ENCODE data around the gene MYO1A. TPM values are rescaled to one million over a fixed set of nuclear protein-coding genes. Genes with fewer than 3 reads are reported as not detected.
"Not testable (repeated sequence)": the region's sequence is repeated elsewhere in the genome, so short reads cannot be mapped to it uniquely, and the experiment has no call there.

Gene MYO1A
- total RNA-seq, 1 experiment from 2014 or later: 0.26 TPM

- no peak for DNase-seq
- Histone ChIP-seq H2BK5ac (ENCODE audit: insufficient read length, low read length) (no peak overlapping the region), H3K9ac (ENCODE audit: extremely low read depth, insufficient read length, low read length) (no peak overlapping the region), H2BK12ac (ENCODE audit: insufficient read length, low read depth, low read length) (no peak overlapping the region), H4K5ac (ENCODE audit: insufficient read length, low read depth, low read length) (no peak overlapping the region), H4K8ac (replicated peaks; ENCODE audit: insufficient read length, low read depth, low read length) (no peak overlapping the region), H3K56ac (ENCODE audit: insufficient read length, low read depth, low read length) (no peak overlapping the region), H3K9me3 (ENCODE audit: control insufficient read depth, low read depth, low read length) (no peaks in the 10 kb centered on the region), H4K91ac (ENCODE audit: insufficient read length, low read depth, low read length) (no peak overlapping the region), H4K20me1 (ENCODE audit: control insufficient read depth, insufficient read depth, insufficient read length) (no peaks in the 10 kb centered on the region), H3K23me2 (ENCODE audit: insufficient read length, low read depth, low read length, poor library complexity, severe bottlenecking) (no peaks in the 10 kb centered on the region), H2BK120ac (ENCODE audit: low read depth, low read length, poor library complexity, severe bottlenecking) (no peak overlapping the region), H3K79me1 (ENCODE audit: insufficient read depth, low read depth, low read length, poor library complexity, severe bottlenecking) (no peaks in the 10 kb centered on the region), H2AK5ac (ENCODE audit: insufficient read length, low read length) (no peak overlapping the region), H2BK20ac (ENCODE audit: low read depth, low read length, poor library complexity, severe bottlenecking) (no peak overlapping the region), H3K18ac (ENCODE audit: insufficient read length, low read depth, low read length) (no peak overlapping the region), H3K23ac (ENCODE audit: insufficient read length, low read depth, low read length) (no peak overlapping the region), H2AFZ (ENCODE audit: low read length) (no peak overlapping the region), H3K4ac (ENCODE audit: low read depth, low read length) (no peak overlapping the region), H2BK15ac (ENCODE audit: low read depth, low read length) (no peak overlapping the region), H3K27me3 (ENCODE audit: insufficient read depth, low read length) (no peaks in the 10 kb centered on the region), H3K79me2 (ENCODE audit: insufficient read depth, low read length) (no peaks in the 10 kb centered on the region), H3K4me2 (ENCODE audit: insufficient read depth, insufficient read length, low read length) (no peak overlapping the region), H3K4me1 (ENCODE audit: insufficient read depth, low read length) (peaks cover 3% of the 10 kb centered on the region; the same call in 1 of the 2 replicates), H3T11ph (ENCODE audit: low read length) (no peak overlapping the region), H3K27ac (ENCODE audit: insufficient read length, low read depth, low read length) (no peak overlapping the region), H3K14ac (ENCODE audit: insufficient read depth, low read length) (no peak overlapping the region)
- no peak for TF ChIP-seq CTCF (conservative IDR thresholded peaks at IDR 0.05)
- H3K4me3 Mint-ChIP-seq: peak overlapping the region in 1 of 2 experiments; percentile 22; a peak in 1 of 5 replicates
- peaks cover 18 to 23% of the 10 kb centered on the region in 2 experiments for H3K4me1 Mint-ChIP-seq
- no peaks in the 10 kb centered on the region for H3K9me3 Mint-ChIP-seq
- H3K27ac Mint-ChIP-seq: peak overlapping the region in 1 of 3 experiments; percentile 29; a peak in 1 of 7 replicates
- H3K27me3 Mint-ChIP-seq (ENCODE audit: low read depth): peaks cover 1% of the 10 kb centered on the region; the same call in 1 of the 2 replicates
- no peaks in the 10 kb centered on the region; a peak in 1 of 7 replicates for H3K36me3 Mint-ChIP-seq (ENCODE audit: insufficient read depth in 1 of 3, low read depth in 3 of 3)
Measured at GRCh38 chr12:56987011-56987410, 62.9 kb downstream of the MYO1A start.

- H3K79me1 ChIP-seq (ENCODE audit: insufficient read depth, low read depth, low read length, poor library complexity, severe bottlenecking); H3K9me3 ChIP-seq (ENCODE audit: control insufficient read depth, low read depth, low read length); H3K9me3 Mint-ChIP-seq; H3K79me2 ChIP-seq (ENCODE audit: insufficient read depth, low read length); H3K4me2 ChIP-seq (ENCODE audit: insufficient read depth, insufficient read length, low read length); H3K23me2 ChIP-seq (ENCODE audit: insufficient read length, low read depth, low read length, poor library complexity, severe bottlenecking); H3K27me3 Mint-ChIP-seq (ENCODE audit: low read depth); H3K27ac ChIP-seq (ENCODE audit: insufficient read length, low read depth, low read length); H2AFZ ChIP-seq (ENCODE audit: low read length); H4K5ac ChIP-seq (ENCODE audit: insufficient read length, low read depth, low read length); H3K18ac ChIP-seq (ENCODE audit: insufficient read length, low read depth, low read length); H3T11ph ChIP-seq (ENCODE audit: low read length); H2BK120ac ChIP-seq (ENCODE audit: low read depth, low read length, poor library complexity, severe bottlenecking); H4K91ac ChIP-seq (ENCODE audit: insufficient read length, low read depth, low read length); H2AK5ac ChIP-seq (ENCODE audit: insufficient read length, low read length); H4K20me1 ChIP-seq (ENCODE audit: control insufficient read depth, insufficient read depth, insufficient read length); H2BK20ac ChIP-seq (ENCODE audit: low read depth, low read length, poor library complexity, severe bottlenecking); H3K23ac ChIP-seq (ENCODE audit: insufficient read length, low read depth, low read length); H3K14ac ChIP-seq (ENCODE audit: insufficient read depth, low read length); H2BK12ac ChIP-seq (ENCODE audit: insufficient read length, low read depth, low read length); H3K4me3 Mint-ChIP-seq; H3K56ac ChIP-seq (ENCODE audit: insufficient read length, low read depth, low read length); H4K8ac ChIP-seq (replicated peaks; ENCODE audit: insufficient read length, low read depth, low read length); H3K9ac ChIP-seq (ENCODE audit: extremely low read depth, insufficient read length, low read length); H3K4me1 ChIP-seq (ENCODE audit: insufficient read depth, low read length); H2BK5ac ChIP-seq (ENCODE audit: insufficient read length, low read length); H3K36me3 Mint-ChIP-seq (ENCODE audit: insufficient read depth in 1 of 3, low read depth in 3 of 3); H3K27me3 ChIP-seq (ENCODE audit: insufficient read depth, low read length); H2BK15ac ChIP-seq (ENCODE audit: low read depth, low read length); H3K4ac ChIP-seq (ENCODE audit: low read depth, low read length): not testable (repeated sequence)
- peak; percentile 60 for DNase-seq
- Mint-ChIP-seq H3K4me1 (peaks cover 12 to 17% of the 10 kb centered on the region in 2 experiments), H3K27ac (0 out of 7 replicates have a peak overlapping the region, but pooled peaks of 1 of the 3 experiments have one; percentile 29)
- WGBS (ENCODE audit: extremely low coverage, insufficient read length, low lambda C conversion rate): no CpG with 5 or more reads among the region's 6 CpGs
Measured at GRCh38 chr12:56985714-56986113, 64.2 kb downstream of the MYO1A start.

Measured in H9 (cell line).